Measurements from ENCODE around the gene METAP2. TPM values are rescaled to one million over a fixed set of nuclear protein-coding genes. Genes with fewer than 3 reads are reported as not detected.

Gene METAP2
- total RNA-seq, 1 experiment from 2014 or later, result 127 TPM

DNA sequence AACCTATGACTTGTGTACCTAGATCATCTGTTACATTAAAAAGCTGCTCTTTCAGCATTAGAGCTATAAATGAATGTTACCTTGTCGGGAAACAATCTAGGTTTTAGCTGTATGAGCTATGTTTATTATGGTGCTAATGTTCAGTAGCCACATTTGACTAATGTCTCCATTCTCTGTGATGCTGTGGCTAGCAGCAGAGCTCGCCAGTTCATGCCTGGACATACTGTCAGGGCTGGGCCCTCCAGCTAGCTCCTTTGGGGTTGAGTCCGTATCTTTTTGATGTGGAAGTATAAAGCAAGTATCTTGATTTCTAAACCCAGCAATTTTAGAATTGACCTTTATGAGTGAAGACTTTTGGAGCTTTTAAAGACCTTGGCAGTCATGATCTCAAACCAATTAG, 41.2 kb downstream of the METAP2 start:
- DNase-seq (ENCODE audit: low read depth, low spot score) (no peak), ATAC-seq (no peak)
- Histone ChIP-seq H3K4me2 (ENCODE audit: low read length) (no peak overlapping the region), H2AFZ (ENCODE audit: low read depth, low read length, poor library complexity, severe bottlenecking) (no peak overlapping the region), H3K9ac (ENCODE audit: low read length) (no peak overlapping the region), H3K4me3 (replicated peaks in 1 of 2; ENCODE audit: low read depth in 1 of 2, low read length in 2 of 2) (no peak overlapping the region), H3K79me2 (ENCODE audit: insufficient read depth, low read length) (peaks cover 4% of the 10 kb centered on the region; the same call in 1 of the 2 replicates), H3K9me2 (ENCODE audit: insufficient read depth) (no peaks in the 10 kb centered on the region), H3K27me3 (ENCODE audit: insufficient read depth, low read length) (no peaks in the 10 kb centered on the region), H4K20me1 (ENCODE audit: insufficient read depth) (no peaks in the 10 kb centered on the region), H3K36me3 (ENCODE audit: control insufficient read depth in 1 of 2, insufficient read depth in 2 of 2, low read length in 2 of 2) (peaks cover 32 to 36% of the 10 kb centered on the region in 2 experiments), H3K27ac (ENCODE audit: low read depth, low read length) (no peak overlapping the region), H3K9me3 (ENCODE audit: control insufficient read depth in 1 of 2, insufficient read depth in 1 of 2, low read depth in 1 of 2, low read length in 2 of 2) (no peaks in the 10 kb centered on the region), H3K4me1 (ENCODE audit: control insufficient read depth in 1 of 2, insufficient read depth in 2 of 2, low read length in 2 of 2) (no peaks in the 10 kb centered on the region)
- RAD21 ChIA-PET (ENCODE audit: low non-redundant PET in 1 of 2, low total read pairs in 2 of 2, uncharacterized antibody in 2 of 2, unreplicated experiment in 2 of 2), result no interaction called here
- POLR2A ChIA-PET, result no interaction called here
- no TSS peak for BruUV-seq (replicated peaks)
- CTCF ChIA-PET, result no interaction called here
- TF ChIP-seq, protein P1, sequence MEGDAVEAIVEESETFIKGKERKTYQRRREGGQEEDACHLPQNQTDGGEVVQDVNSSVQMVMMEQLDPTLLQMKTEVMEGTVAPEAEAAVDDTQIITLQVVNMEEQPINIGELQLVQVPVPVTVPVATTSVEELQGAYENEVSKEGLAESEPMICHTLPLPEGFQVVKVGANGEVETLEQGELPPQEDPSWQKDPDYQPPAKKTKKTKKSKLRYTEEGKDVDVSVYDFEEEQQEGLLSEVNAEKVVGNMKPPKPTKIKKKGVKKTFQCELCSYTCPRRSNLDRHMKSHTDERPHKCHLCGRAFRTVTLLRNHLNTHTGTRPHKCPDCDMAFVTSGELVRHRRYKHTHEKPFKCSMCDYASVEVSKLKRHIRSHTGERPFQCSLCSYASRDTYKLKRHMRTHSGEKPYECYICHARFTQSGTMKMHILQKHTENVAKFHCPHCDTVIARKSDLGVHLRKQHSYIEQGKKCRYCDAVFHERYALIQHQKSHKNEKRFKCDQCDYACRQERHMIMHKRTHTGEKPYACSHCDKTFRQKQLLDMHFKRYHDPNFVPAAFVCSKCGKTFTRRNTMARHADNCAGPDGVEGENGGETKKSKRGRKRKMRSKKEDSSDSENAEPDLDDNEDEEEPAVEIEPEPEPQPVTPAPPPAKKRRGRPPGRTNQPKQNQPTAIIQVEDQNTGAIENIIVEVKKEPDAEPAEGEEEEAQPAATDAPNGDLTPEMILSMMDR (IDR thresholded peaks at IDR 0.05 in 2 of 3, conservative IDR thresholded peaks at IDR 0.05 in 1 of 3; ENCODE audit: borderline replicate concordance in 1 of 3, insufficient read depth in 1 of 3, low read depth in 2 of 3, low read length in 2 of 3), result no peak
- TF ChIP-seq FOSL1 (IDR thresholded peaks at IDR 0.05; ENCODE audit: low read depth) (no peak), POLR2A (IDR thresholded peaks at IDR 0.05; ENCODE audit: borderline replicate concordance, extremely low read depth, insufficient read depth, insufficient read length) (no peak), EGR1 (IDR thresholded peaks at IDR 0.05; ENCODE audit: low read depth) (no peak), YY1 (IDR thresholded peaks at IDR 0.05; ENCODE audit: extremely low read depth, insufficient replicate concordance, low read depth, low read length) (no peak), MAX (IDR thresholded peaks at IDR 0.05) (no peak), SIN3A (IDR thresholded peaks at IDR 0.05; ENCODE audit: low read depth) (no peak), TCF7L2 (IDR thresholded peaks at IDR 0.05; ENCODE audit: borderline replicate concordance, extremely low read depth, insufficient read depth, insufficient read length) (no peak), ZBTB33 (IDR thresholded peaks at IDR 0.05; ENCODE audit: extremely low read depth, insufficient replicate concordance, low read length) (no peak), POLR2AphosphoS5 (IDR thresholded peaks at IDR 0.05; ENCODE audit: low read depth, low read length) (no peak)
- TF ChIP-seq, protein P2, sequence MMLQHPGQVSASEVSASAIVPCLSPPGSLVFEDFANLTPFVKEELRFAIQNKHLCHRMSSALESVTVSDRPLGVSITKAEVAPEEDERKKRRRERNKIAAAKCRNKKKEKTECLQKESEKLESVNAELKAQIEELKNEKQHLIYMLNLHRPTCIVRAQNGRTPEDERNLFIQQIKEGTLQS (IDR thresholded peaks at IDR 0.05), result no peak
- intact Hi-C loops (cut with micrococcal nuclease), result no loop called here

All from HCT116 (cell line).